GM12875 (cell line): ENCODE results near the gene CXorf58.

Experiments
- H3K4me3 ChIP-seq: one replicate; pipeline ENCODE4 v1.5.1; 2011; ENCODE audit warnings: low read depth, low read length, control low read depth
- CTCF ChIP-seq: IDR thresholded peaks from 2 replicates; pipeline ENCODE4 v1.5.1; 2011; ENCODE audit warnings: low read depth, mild to moderate bottlenecking, control low read depth, inconsistent platforms, low read length, moderate library complexity, borderline replicate concordance; ENCODE audit not compliant: insufficient read depth

CXorf58 gene

GRCh38 chrX:23982891-23983290 lies 75.1 kb downstream of the CXorf58 start:
- no peak for TF ChIP-seq CTCF
- H3K4me3 ChIP-seq: no peak overlapping the region
